Right lobe of liver (tissue), 4 donors: ENCODE data around the gene RAB30.

Source experiments
- CTCF ChIP-seq, 4 donors: fragments of 200-600 bp in 3 of 4; fragments of 450-650 bp in 1 of 4; IDR thresholded peaks; one replicate each; pipeline versions ENCODE4 v1.5.1 to v1.8.0; 2016 to 2022; ENCODE audit warnings: antibody characterized with exemption in 4 of 4, mild to moderate bottlenecking in 2 of 4
- POLR2A ChIP-seq: fragments of 450-650 bp; IDR thresholded peaks from one replicate; pipeline ENCODE4 v1.6.1; 2017; ENCODE audit warnings: antibody characterized with exemption, mild to moderate bottlenecking
- donor health status: DM: no; HTN: no; CAD: no.
- donor health status: DM: no; HTN: no; CAD: no.
- donor health status: DM: no; HTN: yes; CAD: no.

- TF ChIP-seq CTCF (IDR thresholded peaks at IDR 0.05) (no peak), POLR2A (no peak)
Measured at GRCh38 chr11:82930734-82931133, 141.0 kb downstream of the RAB30 start.
